Measurements from ENCODE around the gene MLH3. TPM values are rescaled to one million over a fixed set of nuclear protein-coding genes. Genes with fewer than 3 reads are reported as not detected.

Gene MLH3
- total RNA-seq, 2 donors from 2014 or later, result 23.3 to 29.6 TPM

- Histone ChIP-seq H3K36me3 (no peaks in the 10 kb centered on the region), H3K27me3 (replicated peaks; ENCODE audit: insufficient read depth) (no peaks in the 10 kb centered on the region), H3K9me3 (no peaks in the 10 kb centered on the region), H3K4me1 (replicated peaks) (peaks cover 3% of the 10 kb centered on the region), H3K27ac (peak overlapping the region; percentile 87 to 93), H3K4me3 (peak overlapping the region; percentile 60 to 74)
- 19% methylated on average over 5 of the region's 5 CpGs for WGBS
- no peak for DNase-seq (ENCODE audit: low spot score)
- TF ChIP-seq POLR2A (IDR thresholded peaks at IDR 0.05) (no peak), CTCF (IDR thresholded peaks at IDR 0.05) (no peak), POLR2AphosphoS5 (IDR thresholded peaks at IDR 0.05) (no peak)
- intact Hi-C loops (cut with DNase I), result loop anchor here (2.0 kb wide), 1 partner anchor 17 kb away; the partner anchor contains the start of gene ZC2HC1C
These were observed 261 bp upstream of the MLH3 start for GRCh38 chr14:75051556-75051899.

- Histone ChIP-seq H3K27ac (no peak overlapping the region), H3K9me3 (no peaks in the 10 kb centered on the region), H3K27me3 (replicated peaks; ENCODE audit: insufficient read depth) (no peaks in the 10 kb centered on the region), H3K4me3 (no peak overlapping the region), H3K4me1 (replicated peaks) (peaks cover 3% of the 10 kb centered on the region), H3K36me3 (no peaks in the 10 kb centered on the region)
- no peak for TF ChIP-seq CTCF (IDR thresholded peaks at IDR 0.05)
- TF ChIP-seq POLR2AphosphoS5 (IDR thresholded peaks at IDR 0.05), result no peak
- TF ChIP-seq POLR2A (IDR thresholded peaks at IDR 0.05), result no peak
- WGBS, result 89% methylated on average over 3 of the region's 3 CpGs
- DNase-seq (ENCODE audit: low spot score), result no peak
- intact Hi-C loops (cut with DNase I), result loop anchor here (2.0 kb wide), 1 partner anchor 19 kb away; the partner anchor contains the start of gene ZC2HC1C
These were observed 1.5 kb downstream of the MLH3 start for GRCh38 chr14:75049731-75050201.

- intact Hi-C loops (cut with DNase I), result no loop called here
- no peak for DNase-seq (ENCODE audit: low spot score)
- H3K27me3 ChIP-seq (replicated peaks; ENCODE audit: insufficient read depth), result no peaks in the 10 kb centered on the region
- no peak overlapping the region for H3K27ac ChIP-seq
- peaks cover 3% of the 10 kb centered on the region for H3K4me1 ChIP-seq (replicated peaks)
- no peak overlapping the region for H3K4me3 ChIP-seq
- H3K9me3 ChIP-seq, result no peaks in the 10 kb centered on the region
- H3K36me3 ChIP-seq, result no peaks in the 10 kb centered on the region
- WGBS, result 54% methylated on average over 5 of the region's 5 CpGs
- TF ChIP-seq POLR2AphosphoS5 (IDR thresholded peaks at IDR 0.05), result no peak
- no peak for TF ChIP-seq CTCF (IDR thresholded peaks at IDR 0.05)
- TF ChIP-seq POLR2A (IDR thresholded peaks at IDR 0.05), result no peak
These were observed 2.1 kb downstream of the MLH3 start for GRCh38 chr14:75049136-75049535.

GRCh38 chr14:75048101-75048500 is 3.2 kb downstream of the MLH3 start:
- Histone ChIP-seq H3K27ac (no peak overlapping the region), H3K4me1 (replicated peaks) (peaks cover 3% of the 10 kb centered on the region), H3K36me3 (no peaks in the 10 kb centered on the region), H3K9me3 (no peaks in the 10 kb centered on the region), H3K4me3 (no peak overlapping the region), H3K27me3 (replicated peaks; ENCODE audit: insufficient read depth) (no peaks in the 10 kb centered on the region)
- intact Hi-C loops (cut with DNase I), result no loop called here
- TF ChIP-seq POLR2A (IDR thresholded peaks at IDR 0.05) (no peak), CTCF (IDR thresholded peaks at IDR 0.05) (no peak), POLR2AphosphoS5 (IDR thresholded peaks at IDR 0.05) (no peak)
- DNase-seq (ENCODE audit: low spot score), result no peak
- 83% methylated on average over 2 of the region's 2 CpGs for WGBS

- 82% methylated on average over 4 of the region's 4 CpGs for WGBS
- H3K36me3 ChIP-seq, result no peaks in the 10 kb centered on the region
- TF ChIP-seq CTCF (IDR thresholded peaks at IDR 0.05), result no peak
- no peak for TF ChIP-seq POLR2AphosphoS5 (IDR thresholded peaks at IDR 0.05)
- TF ChIP-seq POLR2A (IDR thresholded peaks at IDR 0.05), result no peak
- intact Hi-C loops (cut with DNase I), result no loop called here
- peaks cover 3% of the 10 kb centered on the region for H3K4me1 ChIP-seq (replicated peaks)
- H3K27me3 ChIP-seq (replicated peaks; ENCODE audit: insufficient read depth), result no peaks in the 10 kb centered on the region
- H3K4me3 ChIP-seq, result no peak overlapping the region
- no peaks in the 10 kb centered on the region for H3K9me3 ChIP-seq
- no peak for DNase-seq (ENCODE audit: low spot score)
- H3K27ac ChIP-seq, result no peak overlapping the region
These were observed 3.8 kb downstream of the MLH3 start for GRCh38 chr14:75047506-75047905.

Measured in prostate gland (tissue), 2 donors.